OCI-LY1 (cell line): ENCODE results near the gene MRC2.
"Not testable (repeated sequence)": the region's sequence is repeated elsewhere in the genome, so short reads cannot be mapped to it uniquely, and the experiment has no call there.

Experiments
- H2AFZ ChIP-seq: fragments of 200-600 bp; sonication (generic), shearing (Covaris generic); 2 replicates; pipeline ENCODE4 v1.6.0; 2014; ENCODE audit warnings: antibody characterized with exemption, mild to moderate bottlenecking, low read length
- H3F3A ChIP-seq: fragments of 200-600 bp; sonication (generic), shearing (Covaris generic); 2 replicates; pipeline ENCODE4 v1.6.0; 2014; ENCODE audit warnings: mild to moderate bottlenecking, antibody characterized with exemption, low read length, moderate library complexity; ENCODE audit not compliant: insufficient read depth
- H3K27ac ChIP-seq: fragments of 200-600 bp; sonication (generic); 2 replicates; pipeline ENCODE4 v1.5.1; 2014; ENCODE audit warnings: low read length, mixed run types, mild to moderate bottlenecking, low read depth; ENCODE audit not compliant: poor library complexity, severe bottlenecking
- H3K27me3 ChIP-seq: fragments of 200-600 bp; sonication (generic); 2 replicates; pipeline ENCODE4 v1.6.0; 2014; ENCODE audit warnings: antibody characterized with exemption, mild to moderate bottlenecking, low read length, moderate library complexity; ENCODE audit not compliant: insufficient read depth
- H3K36me3 ChIP-seq: fragments of 200-600 bp; sonication (generic); 2 replicates; pipeline ENCODE4 v1.6.1; 2014; ENCODE audit warnings: mild to moderate bottlenecking, antibody characterized with exemption, low read length, moderate library complexity, mixed read lengths; ENCODE audit not compliant: insufficient read depth
- H3K4me1 ChIP-seq: fragments of 200-600 bp; sonication (generic); 2 replicates; pipeline ENCODE4 v1.5.1; 2014; ENCODE audit warnings: mild to moderate bottlenecking, low read length, moderate library complexity; ENCODE audit not compliant: insufficient read depth, severe bottlenecking
- H3K4me2 ChIP-seq: fragments of 200-600 bp; sonication (generic), shearing (Covaris generic); 2 replicates; pipeline ENCODE4 v1.6.1; 2014; ENCODE audit warnings: low read length
- H3K4me3 ChIP-seq: fragments of 200-600 bp; sonication (generic); 2 replicates; pipeline ENCODE4 v1.5.1; 2014; ENCODE audit warnings: low read length, low read depth, mild to moderate bottlenecking, mixed read lengths; ENCODE audit not compliant: poor library complexity, severe bottlenecking
- H3K79me2 ChIP-seq: fragments of 200-600 bp; shearing (Covaris generic); 2 replicates; pipeline ENCODE4 v1.6.1; 2016; ENCODE audit warnings: mixed run types, low read length, mixed read lengths; ENCODE audit not compliant: insufficient read depth
- H3K9ac ChIP-seq: fragments of 200-600 bp; sonication (generic), shearing (Covaris generic); 2 replicates; pipeline ENCODE4 v1.6.1; 2014; ENCODE audit warnings: mild to moderate bottlenecking, low read length, mixed read lengths
- H3K9me2 ChIP-seq: fragments of 200-600 bp; sonication (generic), shearing (Covaris generic); 2 replicates; pipeline ENCODE4 v1.6.1; 2014; ENCODE audit warnings: low read depth, mild to moderate bottlenecking, low read length, mixed read lengths
- H3K9me3 ChIP-seq: fragments of 200-600 bp; shearing (Covaris generic); 2 replicates; pipeline ENCODE4 v1.6.1; 2014; ENCODE audit warnings: low read length, mixed read lengths
- H4K20me1 ChIP-seq: fragments of 200-600 bp; sonication (generic), shearing (Covaris generic); 2 replicates; pipeline ENCODE4 v1.6.0; 2016; ENCODE audit warnings: mild to moderate bottlenecking, low read length; ENCODE audit not compliant: insufficient read depth
- EZH2 ChIP-seq: fragments of 200-600 bp; sonication (generic), shearing (Covaris generic); IDR thresholded peaks from 2 replicates; pipeline ENCODE4 v1.8.0; 2017; ENCODE audit warnings: borderline replicate concordance, mixed run types, mild to moderate bottlenecking, antibody characterized with exemption, low read length, moderate library complexity, mixed read lengths
- TF ChIP-seq, protein P1 (sequence below): fragments of 200-600 bp; sonication (generic), shearing (Covaris generic); IDR thresholded peaks from 2 replicates; pipeline ENCODE4 v1.5.1; 2017; ENCODE audit warnings: mild to moderate bottlenecking, antibody characterized with exemption, low read length, moderate library complexity, mixed read lengths

MRC2 gene

DNA sequence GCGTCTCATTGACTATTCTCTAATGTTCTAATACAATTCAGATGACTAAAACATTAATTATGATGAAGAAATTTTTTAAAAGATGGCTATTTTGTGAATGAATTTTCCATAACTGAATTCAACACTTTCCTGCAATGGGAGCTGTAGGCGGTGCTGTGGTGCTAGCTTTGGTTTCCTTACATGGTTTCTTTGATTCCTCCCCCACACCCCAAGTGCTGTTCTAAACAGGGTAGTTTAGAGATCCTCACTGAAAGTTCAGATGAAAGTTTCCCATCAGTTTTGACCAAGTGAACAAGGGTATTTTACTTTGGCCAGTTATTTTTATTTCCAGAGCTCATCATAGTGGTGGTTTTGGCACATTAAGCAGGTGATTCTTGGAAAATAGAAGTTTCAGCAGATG is 26.0 kb upstream of the MRC2 start:
- H3K4me3 ChIP-seq, result no peak overlapping the region
- no peaks in the 10 kb centered on the region for H3F3A ChIP-seq
- no peaks in the 10 kb centered on the region for H3K4me1 ChIP-seq
- H3K79me2 ChIP-seq, result no peaks in the 10 kb centered on the region
- H3K9ac ChIP-seq, result no peak overlapping the region
- H3K36me3 ChIP-seq, result peaks cover 81% of the 10 kb centered on the region
- H3K9me3 ChIP-seq, result peaks cover 6% of the 10 kb centered on the region; the same call in 1 of the 2 replicates
- H3K27ac ChIP-seq, result no peak overlapping the region
- no peak overlapping the region for H2AFZ ChIP-seq
- no peaks in the 10 kb centered on the region for H3K9me2 ChIP-seq
- TF ChIP-seq, protein P1, sequence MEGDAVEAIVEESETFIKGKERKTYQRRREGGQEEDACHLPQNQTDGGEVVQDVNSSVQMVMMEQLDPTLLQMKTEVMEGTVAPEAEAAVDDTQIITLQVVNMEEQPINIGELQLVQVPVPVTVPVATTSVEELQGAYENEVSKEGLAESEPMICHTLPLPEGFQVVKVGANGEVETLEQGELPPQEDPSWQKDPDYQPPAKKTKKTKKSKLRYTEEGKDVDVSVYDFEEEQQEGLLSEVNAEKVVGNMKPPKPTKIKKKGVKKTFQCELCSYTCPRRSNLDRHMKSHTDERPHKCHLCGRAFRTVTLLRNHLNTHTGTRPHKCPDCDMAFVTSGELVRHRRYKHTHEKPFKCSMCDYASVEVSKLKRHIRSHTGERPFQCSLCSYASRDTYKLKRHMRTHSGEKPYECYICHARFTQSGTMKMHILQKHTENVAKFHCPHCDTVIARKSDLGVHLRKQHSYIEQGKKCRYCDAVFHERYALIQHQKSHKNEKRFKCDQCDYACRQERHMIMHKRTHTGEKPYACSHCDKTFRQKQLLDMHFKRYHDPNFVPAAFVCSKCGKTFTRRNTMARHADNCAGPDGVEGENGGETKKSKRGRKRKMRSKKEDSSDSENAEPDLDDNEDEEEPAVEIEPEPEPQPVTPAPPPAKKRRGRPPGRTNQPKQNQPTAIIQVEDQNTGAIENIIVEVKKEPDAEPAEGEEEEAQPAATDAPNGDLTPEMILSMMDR, result no peak
- TF ChIP-seq EZH2, result no peak
- H3K27me3 ChIP-seq, result no peaks in the 10 kb centered on the region
- H4K20me1 ChIP-seq, result no peaks in the 10 kb centered on the region
- no peak overlapping the region for H3K4me2 ChIP-seq

DNA sequence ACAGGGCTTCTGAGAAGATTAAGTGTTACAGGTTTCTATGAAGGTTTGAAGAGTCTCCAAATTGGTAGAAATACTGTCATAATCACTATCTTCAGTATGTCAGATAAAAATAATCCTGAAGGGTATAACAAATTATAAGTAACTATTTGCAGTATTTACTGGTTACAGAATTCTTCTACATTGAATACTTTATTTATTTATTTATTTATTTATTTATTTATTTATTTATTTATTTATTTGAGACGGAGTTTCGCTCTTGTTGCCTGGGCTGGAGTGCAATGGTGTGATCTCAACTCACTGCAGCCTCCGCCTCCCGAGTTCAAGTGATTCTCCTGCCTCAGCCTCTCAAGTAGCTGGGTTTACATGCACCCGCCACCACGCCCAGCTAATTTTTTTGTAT is 23.7 kb upstream of the MRC2 start:
- H3K9me3 ChIP-seq, H3K4me2 ChIP-seq, H3K27me3 ChIP-seq, H3F3A ChIP-seq, H3K4me1 ChIP-seq, H3K27ac ChIP-seq, H2AFZ ChIP-seq, H3K79me2 ChIP-seq, H3K9me2 ChIP-seq, H3K4me3 ChIP-seq, H3K9ac ChIP-seq, H4K20me1 ChIP-seq: not testable (repeated sequence)
- H3K36me3 ChIP-seq, result peaks cover 79% of the 10 kb centered on the region

DNA sequence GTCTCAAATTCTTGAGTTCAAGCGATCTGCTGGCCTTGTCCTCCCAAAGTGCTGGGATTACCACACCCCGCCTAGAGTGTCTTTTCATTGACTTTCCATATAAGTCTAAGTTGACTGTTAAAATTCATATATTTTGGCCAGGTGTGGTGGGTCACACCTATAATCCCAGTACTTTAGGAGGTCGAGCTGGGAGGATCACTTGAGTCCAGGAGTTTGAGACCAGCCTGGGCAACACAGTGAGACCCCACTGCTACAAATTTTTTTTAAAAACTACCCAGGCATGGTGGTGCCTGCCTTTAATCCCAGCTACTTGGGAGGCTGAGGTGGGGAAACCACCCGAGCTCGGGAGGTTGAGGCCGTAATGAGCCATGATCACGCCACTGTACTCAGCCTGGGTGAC is 21.9 kb upstream of the MRC2 start:
- TF ChIP-seq EZH2, result no peak
- TF ChIP-seq, protein P1, result no peak

DNA sequence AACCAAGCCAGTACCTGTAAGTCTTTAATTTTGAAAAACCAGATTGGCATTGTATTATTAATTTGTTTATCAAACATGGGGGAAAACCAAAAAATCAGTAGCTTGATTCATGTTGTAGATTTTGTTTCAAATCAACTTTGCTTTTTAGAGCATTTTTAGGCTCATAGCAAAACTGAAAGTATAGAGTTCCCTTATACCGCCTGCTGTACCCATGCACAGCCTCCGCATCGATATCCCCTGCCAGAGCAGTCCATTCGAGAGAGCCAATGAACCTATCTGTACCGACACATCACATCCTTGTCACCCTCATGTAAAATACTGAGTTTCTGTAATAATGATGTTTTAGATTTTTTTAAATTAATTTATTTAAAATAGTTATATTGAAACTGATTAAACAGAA is 16.2 kb upstream of the MRC2 start:
- peaks cover 83% of the 10 kb centered on the region for H3K36me3 ChIP-seq

More for the DNA sequence above, 21.9 kb upstream of the MRC2 start:
- no peaks in the 10 kb centered on the region for H3F3A ChIP-seq
- H3K27ac ChIP-seq, result no peak overlapping the region
- no peak overlapping the region for H2AFZ ChIP-seq
- H3K79me2 ChIP-seq, result no peaks in the 10 kb centered on the region
- no peak overlapping the region for H3K9ac ChIP-seq
- H3K36me3 ChIP-seq, result peaks cover 80% of the 10 kb centered on the region
- H3K9me2 ChIP-seq, result no peaks in the 10 kb centered on the region
- no peaks in the 10 kb centered on the region for H4K20me1 ChIP-seq
- H3K27me3 ChIP-seq, result no peaks in the 10 kb centered on the region
- H3K4me3 ChIP-seq, result no peak overlapping the region
- H3K4me1 ChIP-seq, result no peaks in the 10 kb centered on the region
- H3K9me3 ChIP-seq, result no peaks in the 10 kb centered on the region
- H3K4me2 ChIP-seq, result no peak overlapping the region

More for the DNA sequence above, 16.2 kb upstream of the MRC2 start:
- Histone ChIP-seq H3F3A (no peaks in the 10 kb centered on the region), H3K4me1 (no peaks in the 10 kb centered on the region), H3K4me2 (no peak overlapping the region), H4K20me1 (no peaks in the 10 kb centered on the region), H2AFZ (no peak overlapping the region), H3K27ac (no peak overlapping the region), H3K79me2 (no peaks in the 10 kb centered on the region), H3K9me2 (no peaks in the 10 kb centered on the region), H3K27me3 (no peaks in the 10 kb centered on the region), H3K9ac (no peak overlapping the region), H3K4me3 (no peak overlapping the region), H3K9me3 (no peaks in the 10 kb centered on the region)
- TF ChIP-seq EZH2, result no peak
- TF ChIP-seq, protein P1, result no peak
